ENCODE data around the gene UCKL1.

The UCKL1 gene

GRCh38 chr20:63980806-63981728 lies 24.9 kb upstream of the UCKL1 start, which contains the start of gene PRPF6:
PRPF6 (plus strand) TSS chr20:63981132; CDS start chr20:63981246, 114 bp downstream.
- H3K4me3 ChIP-seq (ENCODE audit: low read length): peak within 1 kb of the TSS; percentile 97
- TF ChIP-seq CTCF (IDR thresholded peaks at IDR 0.05; ENCODE audit: low read depth, low read length, poor library complexity, severe bottlenecking): peak; percentile 88
- no peak for TF ChIP-seq EZH2phosphoT487 (IDR thresholded peaks at IDR 0.05; ENCODE audit: borderline replicate concordance, low read length)
- H3K79me2 ChIP-seq (ENCODE audit: control insufficient read depth, low read length): peaks cover 50% of the 10 kb centered on the region
- H3K27me3 ChIP-seq (ENCODE audit: control insufficient read depth, low read length): no peaks in the 10 kb centered on the region
- H3K36me3 ChIP-seq (ENCODE audit: control insufficient read depth, low read length): peaks cover 41% of the 10 kb centered on the region
- peaks cover 17% of the 10 kb centered on the region for H3F3A ChIP-seq (ENCODE audit: control insufficient read depth, insufficient read depth)
- peak within 1 kb of the TSS; percentile 77 for H3K4me2 ChIP-seq (ENCODE audit: low read length)
- peaks cover 41% of the 10 kb centered on the region for H3K4me1 ChIP-seq (ENCODE audit: control insufficient read depth, low read length)
- no peaks in the 10 kb centered on the region for H3K9me3 ChIP-seq (ENCODE audit: control insufficient read depth, insufficient read depth, low read length)
- peaks cover 4% of the 10 kb centered on the region; the same call in 1 of the 2 replicates for H4K20me1 ChIP-seq (ENCODE audit: control insufficient read depth, insufficient read depth, low read depth, low read length)
- peak within 1 kb of the TSS; percentile 90 for H3K27ac ChIP-seq (ENCODE audit: low read depth, low read length)
- H3K9me2 ChIP-seq (replicated peaks; ENCODE audit: control insufficient read depth, low read length): no peaks in the 10 kb centered on the region

- peaks cover 46% of the 10 kb centered on the region for H3K79me2 ChIP-seq (ENCODE audit: control insufficient read depth, low read length)
- H3K27ac ChIP-seq (ENCODE audit: low read depth, low read length): peak overlapping the region; percentile 90
- H3K4me1 ChIP-seq (ENCODE audit: control insufficient read depth, low read length): peaks cover 41% of the 10 kb centered on the region
- no peaks in the 10 kb centered on the region for H3K9me2 ChIP-seq (replicated peaks; ENCODE audit: control insufficient read depth, low read length)
- TF ChIP-seq EZH2phosphoT487 (IDR thresholded peaks at IDR 0.05; ENCODE audit: borderline replicate concordance, low read length) (no peak), CTCF (IDR thresholded peaks at IDR 0.05; ENCODE audit: low read depth, low read length, poor library complexity, severe bottlenecking) (no peak)
- peaks cover 4% of the 10 kb centered on the region; the same call in 1 of the 2 replicates for H4K20me1 ChIP-seq (ENCODE audit: control insufficient read depth, insufficient read depth, low read depth, low read length)
- H3K4me3 ChIP-seq (ENCODE audit: low read length): peak overlapping the region; percentile 97
- H3F3A ChIP-seq (ENCODE audit: control insufficient read depth, insufficient read depth): peaks cover 17% of the 10 kb centered on the region
- H3K27me3 ChIP-seq (ENCODE audit: control insufficient read depth, low read length): no peaks in the 10 kb centered on the region
- H3K36me3 ChIP-seq (ENCODE audit: control insufficient read depth, low read length): peaks cover 34% of the 10 kb centered on the region
- no peaks in the 10 kb centered on the region for H3K9me3 ChIP-seq (ENCODE audit: control insufficient read depth, insufficient read depth, low read length)
- peak overlapping the region; percentile 77 for H3K4me2 ChIP-seq (ENCODE audit: low read length)
Observed at GRCh38 chr20:63980317-63980805, 24.1 kb upstream of the UCKL1 start.

DNA sequence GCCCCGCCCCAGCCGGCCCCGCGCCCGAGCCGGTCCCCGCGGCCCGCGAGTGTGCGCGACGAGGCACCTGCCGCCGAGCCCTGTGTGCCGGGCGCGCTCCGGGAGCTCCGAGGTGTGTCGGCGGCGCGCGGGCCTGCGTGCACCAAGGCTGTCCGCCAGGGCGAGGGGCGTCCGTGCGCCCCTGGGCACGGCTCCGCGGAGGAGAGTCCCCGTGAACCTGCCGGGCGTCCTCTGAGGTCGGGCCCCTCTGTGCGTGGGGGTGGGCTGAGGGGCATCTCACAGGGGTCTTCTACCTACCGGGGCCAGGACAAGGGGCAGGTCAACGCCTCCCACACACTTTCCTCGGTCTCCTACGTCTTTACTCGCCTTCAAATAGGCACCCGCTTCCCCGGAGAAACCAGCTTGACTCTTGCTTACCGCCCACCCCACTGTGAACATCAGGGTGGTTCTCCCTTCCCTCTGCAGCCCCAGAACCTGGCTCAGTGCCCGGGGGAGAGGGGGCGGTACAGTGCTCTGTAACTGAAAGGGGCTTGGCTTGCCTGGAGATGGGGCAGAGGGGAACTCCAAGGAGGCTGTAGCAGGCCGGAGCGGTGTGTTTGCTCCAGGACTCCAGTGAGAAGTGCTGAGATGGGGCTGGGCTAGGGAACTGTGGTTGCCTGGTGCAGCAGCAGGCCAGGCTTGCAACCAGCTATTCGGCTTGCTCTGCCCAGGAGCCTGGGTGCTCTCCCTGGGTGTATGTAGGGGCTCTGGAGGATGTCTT lies 23.5 kb upstream of the UCKL1 start, which contains the start of gene SAMD10:
TSS of gene SAMD10 (minus strand) at position 86 of the 760 bp plus-strand sequence. CDS start 175 bp downstream, outside the sequence.
- H3K27me3 ChIP-seq (ENCODE audit: control insufficient read depth, low read length): no peaks in the 10 kb centered on the region
- H3K9me3 ChIP-seq (ENCODE audit: control insufficient read depth, insufficient read depth, low read length): no peaks in the 10 kb centered on the region
- H3K4me1 ChIP-seq (ENCODE audit: control insufficient read depth, low read length): peaks cover 41% of the 10 kb centered on the region
- H3K79me2 ChIP-seq (ENCODE audit: control insufficient read depth, low read length): peaks cover 45% of the 10 kb centered on the region
- H3K4me2 ChIP-seq (ENCODE audit: low read length): peak within 1 kb of the TSS; percentile 77
- H3K27ac ChIP-seq (ENCODE audit: low read depth, low read length): peak within 1 kb of the TSS; percentile 90
- TF ChIP-seq EZH2phosphoT487 (IDR thresholded peaks at IDR 0.05; ENCODE audit: borderline replicate concordance, low read length): no peak
- no peak for TF ChIP-seq CTCF (IDR thresholded peaks at IDR 0.05; ENCODE audit: low read depth, low read length, poor library complexity, severe bottlenecking)
- H3K9me2 ChIP-seq (replicated peaks; ENCODE audit: control insufficient read depth, low read length): no peaks in the 10 kb centered on the region
- peaks cover 4% of the 10 kb centered on the region; the same call in 1 of the 2 replicates for H4K20me1 ChIP-seq (ENCODE audit: control insufficient read depth, insufficient read depth, low read depth, low read length)
- peaks cover 30% of the 10 kb centered on the region for H3K36me3 ChIP-seq (ENCODE audit: control insufficient read depth, low read length)
- H3K4me3 ChIP-seq (ENCODE audit: low read length): peak within 1 kb of the TSS; percentile 97
- H3F3A ChIP-seq (ENCODE audit: control insufficient read depth, insufficient read depth): peaks cover 17% of the 10 kb centered on the region

Data from DOHH2 (cell line).